GM21717 (cell line): Measurements from ENCODE around the gene INTS11.
A peak's percentile ranks its signal among the peaks of the same experiment; 100 is the strongest.
"Not testable (repeated sequence)": the region's sequence is repeated elsewhere in the genome, so short reads cannot be mapped to it uniquely, and the experiment has no call there.

Experiments
- ATAC-seq: cut with Tn5 transposase; IDR thresholded peaks from one replicate; pipeline ENCODE4 v1.9.1; 2021; ENCODE audit warnings: mild to moderate bottlenecking, moderate library complexity; ENCODE audit not compliant: unreplicated experiment

INTS11 gene

DNA sequence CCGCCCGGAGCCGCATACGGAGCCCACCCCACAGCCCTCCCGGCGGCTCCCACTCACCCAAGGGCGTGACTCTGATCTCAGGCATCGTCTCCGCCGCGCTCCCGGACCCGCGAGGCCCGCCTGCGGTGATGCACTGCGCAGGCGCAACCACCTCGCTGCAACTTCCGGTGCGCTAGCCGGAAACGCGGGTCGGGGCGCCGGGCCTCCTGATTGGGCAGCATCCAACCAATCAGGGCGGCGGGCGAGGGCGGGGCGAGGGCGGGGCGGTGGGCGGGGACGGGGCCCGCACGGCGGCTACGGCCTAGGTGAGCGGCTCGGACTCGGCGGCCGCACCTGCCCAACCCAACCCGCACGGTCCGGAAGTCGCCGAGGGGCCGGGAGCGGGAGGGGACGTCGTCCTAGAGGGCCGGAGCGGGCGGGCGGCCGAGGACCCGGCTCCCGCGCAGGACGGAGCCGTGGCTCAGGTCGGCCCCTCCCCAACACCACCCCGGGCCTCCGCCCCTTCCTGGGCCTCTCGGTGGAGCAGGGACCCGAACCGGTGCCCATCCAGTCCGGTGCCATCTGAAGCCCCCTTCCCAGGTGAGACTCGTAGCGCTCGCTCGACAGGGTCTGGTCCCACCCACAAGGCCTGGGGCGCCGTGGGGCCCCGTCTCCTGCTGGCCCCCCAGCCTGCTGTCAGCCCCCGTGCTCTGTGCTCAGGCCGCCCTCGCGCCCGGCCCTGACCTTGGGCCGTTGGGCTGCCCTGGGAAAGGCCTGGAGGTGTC lies at the start of gene INTS11, which contains the start of gene CPTP:
TSS of gene INTS11 (minus strand) at position 137 of the 764 bp plus-strand sequence. CDS start at position 85, 52 bp downstream.
TSS of gene CPTP (plus strand) at position 279 of the 764 bp plus-strand sequence. CDS start 2,109 bp downstream, outside the sequence.
- peak; percentile 54 for ATAC-seq

- no peak for ATAC-seq
Measured at GRCh38 chr1:1373815-1374588, 49.5 kb upstream of the INTS11 start.

DNA sequence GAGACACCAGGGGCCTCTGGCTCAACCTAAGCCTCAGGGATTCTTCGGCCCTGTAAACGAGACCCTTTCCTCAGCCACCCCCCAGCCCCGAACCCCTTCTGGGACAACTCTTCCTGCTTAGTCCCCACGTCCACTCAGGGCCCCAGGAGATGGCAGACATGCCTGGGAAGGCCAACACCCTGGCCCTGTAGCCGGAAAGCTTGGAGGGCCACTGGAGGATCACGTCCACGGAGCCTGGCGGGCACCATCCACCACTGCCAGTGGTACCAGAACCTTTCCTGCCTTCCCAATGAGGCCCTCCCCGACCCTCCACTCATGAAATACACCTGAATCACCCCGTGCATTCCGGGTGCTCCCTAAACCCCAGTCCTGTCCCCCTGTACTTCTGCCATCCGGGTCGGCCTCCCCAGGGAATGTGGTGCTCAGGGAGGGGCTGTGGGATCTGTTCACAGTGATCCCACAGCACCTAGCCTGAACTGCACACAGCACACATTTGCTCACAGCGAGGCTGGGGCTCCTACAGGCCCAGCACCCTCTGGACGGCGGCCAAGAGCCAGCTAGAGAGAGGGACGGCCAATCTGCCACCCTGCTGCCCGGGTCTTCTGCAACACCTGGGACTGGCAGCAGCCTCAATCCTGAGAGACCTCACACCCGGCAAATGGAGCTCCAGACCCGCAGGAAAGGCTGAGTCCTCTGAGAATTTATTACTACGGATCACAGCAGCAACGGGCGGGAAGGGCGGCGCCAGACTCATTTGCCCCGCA lies 48.8 kb upstream of the INTS11 start:
- ATAC-seq = no peak

DNA sequence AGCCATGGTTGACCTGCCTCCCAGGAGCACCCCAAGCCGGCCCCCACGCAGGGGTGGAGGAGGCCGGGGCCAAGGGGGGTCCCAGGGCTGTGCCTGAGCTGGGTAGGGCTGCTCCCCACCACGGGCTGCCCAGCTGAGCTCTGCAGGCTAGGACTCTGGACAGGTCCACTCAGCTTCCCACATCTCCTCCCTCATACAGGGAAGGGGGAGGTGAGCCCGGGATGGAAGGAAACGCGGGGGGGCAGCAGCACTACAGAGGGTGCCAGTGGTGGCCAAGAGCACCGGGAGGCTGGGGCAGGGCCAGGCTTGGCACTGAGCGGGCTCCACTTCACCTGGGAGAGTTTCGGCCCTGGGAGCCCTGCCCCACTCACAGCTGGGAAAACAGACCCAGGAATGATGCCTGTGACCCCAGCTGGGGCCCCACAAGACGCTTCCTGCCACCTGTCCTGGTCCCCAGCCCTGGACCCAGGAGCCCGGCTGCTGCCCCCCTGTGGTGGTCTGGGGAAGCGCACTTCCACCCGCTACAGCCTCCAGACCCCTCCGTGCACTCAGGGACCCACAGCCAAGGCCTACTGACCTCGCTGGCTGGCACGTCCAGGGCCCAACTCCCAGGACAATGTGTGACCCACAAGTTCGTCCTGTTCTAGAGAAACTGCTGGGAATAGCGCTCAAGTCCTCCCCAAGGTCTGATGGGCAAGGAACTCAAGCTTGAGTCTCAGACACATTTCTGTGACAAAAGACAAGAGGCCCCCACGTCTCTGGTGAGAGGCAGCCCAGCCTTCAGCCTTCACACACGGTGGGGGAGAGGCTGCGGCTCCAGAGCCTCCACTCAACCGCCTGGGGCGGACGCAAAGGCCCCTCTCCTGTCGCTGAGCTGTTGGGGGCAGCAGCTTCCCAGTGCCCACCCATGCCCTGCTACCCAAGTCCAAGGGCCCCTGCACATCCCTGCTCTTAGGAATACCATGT lies 47.6 kb upstream of the INTS11 start:
- ATAC-seq = no peak

DNA sequence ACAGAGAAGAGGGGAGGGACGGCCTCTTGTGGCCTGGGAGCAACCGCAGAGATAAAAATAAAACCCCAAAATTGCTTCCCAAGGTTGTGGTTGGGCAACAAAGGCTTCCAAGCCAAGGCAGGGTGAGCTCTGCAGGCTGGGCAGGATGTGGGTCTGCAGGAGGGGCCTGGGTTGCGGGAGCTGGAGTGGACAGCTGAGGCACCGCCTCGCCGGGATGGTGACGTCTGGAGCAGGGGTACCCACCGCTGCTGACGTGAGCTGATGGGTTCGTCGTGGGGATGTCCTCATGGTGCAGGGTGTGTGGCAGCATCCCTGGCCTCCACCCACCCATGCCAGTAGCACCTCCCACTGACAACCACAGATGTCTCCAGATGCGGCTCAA lies 46.9 kb upstream of the INTS11 start:
- no peak for ATAC-seq

DNA sequence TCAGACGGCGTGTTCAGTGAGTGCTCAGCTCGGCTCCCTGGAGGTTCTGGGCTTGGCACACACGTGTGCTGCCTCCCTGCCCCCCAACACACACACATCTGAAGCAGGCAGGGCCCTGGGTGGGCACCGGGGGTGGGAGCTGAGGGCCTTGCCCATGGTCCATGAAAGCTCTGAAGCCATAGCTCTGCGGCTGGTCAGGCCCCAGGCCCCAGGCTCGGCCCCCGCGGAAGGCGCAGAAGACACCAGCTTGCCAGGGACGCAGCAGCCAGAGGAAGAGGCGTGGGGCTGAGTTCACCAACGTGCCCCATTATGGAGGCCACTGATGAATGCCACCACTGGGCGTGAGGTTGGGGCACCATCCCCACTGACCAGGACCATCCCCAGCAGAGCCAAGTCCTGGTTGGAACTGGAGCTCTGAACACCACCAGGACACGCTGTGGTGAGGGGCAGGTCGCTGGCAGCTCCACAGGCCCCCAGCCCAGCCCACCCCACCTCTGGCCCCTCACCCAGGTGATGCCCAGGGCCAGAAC lies 46.4 kb upstream of the INTS11 start:
- ATAC-seq = no peak

DNA sequence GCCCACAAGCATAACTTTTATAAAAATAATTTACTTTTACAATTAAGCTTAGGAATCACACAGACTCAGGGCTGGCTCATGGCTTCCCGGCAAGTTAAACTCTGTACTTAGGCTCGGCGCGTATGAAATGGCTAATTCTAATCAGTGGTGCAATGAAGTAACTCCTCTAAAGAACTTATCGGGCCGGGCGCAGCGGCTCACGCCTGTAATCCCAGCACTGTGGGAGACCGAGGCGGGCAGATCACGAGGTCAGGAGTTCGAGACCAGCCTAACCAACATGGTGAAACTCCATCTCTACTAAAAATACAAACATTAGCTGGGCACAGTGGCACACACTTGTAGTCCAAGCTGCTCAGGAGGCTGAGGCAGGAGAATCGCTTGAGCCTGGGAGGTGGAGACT lies 45.6 kb upstream of the INTS11 start:
- not testable (repeated sequence) for ATAC-seq

DNA sequence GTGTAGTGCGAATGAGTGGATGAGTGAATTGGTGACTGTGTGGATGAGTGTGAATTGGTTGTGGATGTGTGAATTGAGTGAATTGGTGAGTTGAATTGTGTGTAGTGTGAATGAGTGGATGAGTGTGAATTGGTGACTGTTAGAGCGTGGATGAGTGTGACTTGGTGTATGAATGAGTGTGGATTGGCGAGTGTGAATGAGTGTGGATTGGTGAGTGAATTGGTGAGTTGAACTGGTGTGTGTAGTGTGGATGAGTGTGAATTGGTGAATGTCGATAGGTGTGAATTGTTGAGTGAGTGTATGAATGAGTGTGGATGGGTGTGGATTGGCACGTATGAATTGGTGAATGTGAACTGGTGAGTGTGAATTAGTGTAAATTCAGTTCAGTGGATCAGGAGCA lies 42.9 kb upstream of the INTS11 start:
- no peak for ATAC-seq

- no peak for ATAC-seq
Measured at GRCh38 chr1:1366699-1367066, 42.2 kb upstream of the INTS11 start.

- no peak for ATAC-seq
Measured at GRCh38 chr1:1365875-1366698, 41.6 kb upstream of the INTS11 start.

DNA sequence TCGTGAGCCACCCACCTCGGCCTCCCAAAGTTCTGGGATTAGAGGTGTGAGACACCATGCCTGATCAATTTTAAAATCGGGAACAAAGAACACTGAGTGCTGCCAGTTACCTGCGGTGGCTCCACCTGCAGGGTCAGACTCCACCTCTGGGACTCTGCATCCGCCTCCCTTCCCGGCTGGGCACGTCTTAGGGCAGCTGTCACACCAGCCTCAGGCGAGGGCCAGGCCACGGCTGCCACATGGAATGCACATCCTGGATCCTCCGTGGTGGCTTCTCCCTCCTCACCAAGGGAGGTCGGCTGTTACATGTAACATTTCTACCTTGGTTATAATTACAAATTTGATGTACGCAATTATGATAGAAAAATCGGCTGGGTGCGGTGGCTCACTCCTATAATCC lies 39.8 kb upstream of the INTS11 start:
- ATAC-seq = no peak

- no peak for ATAC-seq
Measured at GRCh38 chr1:1361982-1362423, 37.5 kb upstream of the INTS11 start.

- ATAC-seq = no peak
Measured at GRCh38 chr1:1361233-1361981, 36.9 kb upstream of the INTS11 start.

- no peak for ATAC-seq
Measured at GRCh38 chr1:1360506-1361169, 36.2 kb upstream of the INTS11 start.

GRCh38 chr1:1359664-1360468 lies 35.4 kb upstream of the INTS11 start:
- no peak for ATAC-seq

DNA sequence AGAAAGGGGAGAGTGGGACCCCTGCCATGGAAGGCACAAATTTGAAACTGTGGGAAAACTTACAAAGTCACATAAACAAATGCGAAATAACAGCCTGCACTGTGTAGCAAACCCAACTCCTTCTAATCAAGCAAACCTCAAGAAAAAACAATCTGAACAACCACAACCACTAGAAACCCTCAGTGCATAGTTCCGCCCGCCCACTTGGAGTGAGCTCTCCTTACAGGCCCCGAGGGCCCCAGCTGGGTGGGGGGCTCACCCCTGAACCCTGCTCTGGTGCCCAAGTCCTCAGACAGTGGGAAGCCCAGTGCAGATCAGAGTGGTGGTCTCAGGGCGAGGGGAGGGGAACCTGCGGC lies 34.8 kb upstream of the INTS11 start:
- ATAC-seq = no peak
